Kidney (tissue), 14 donors: ENCODE data around the gene SIRT4. TPM values are rescaled to one million over a fixed set of nuclear protein-coding genes. Genes with fewer than 3 reads are reported as not detected.

Experiments
- DNase-seq, 5 donors: peaks; one replicate each; pipeline ENCODE4 v3.0.0-alpha.2; 2013 to 2020
- FAIRE-seq: peaks from 2 replicates; lab custom pipeline; 2012; peaks lifted over from hg19 to GRCh38; lab: Jason Lieb, UNC
- H3K27ac ChIP-seq, 2 donors: one replicate each; pipeline ENCODE4 v1.7.0; 2013; ENCODE audit warnings: low read depth in 2 of 2, low read length in 2 of 2, inconsistent platforms in 1 of 2
- H3K27me3 ChIP-seq: one replicate; pipeline ENCODE4 v1.7.1; 2013; ENCODE audit warnings: low read length, inconsistent platforms; ENCODE audit not compliant: control insufficient read depth, insufficient read depth
- H3K36me3 ChIP-seq, 3 donors: one replicate each; pipeline versions ENCODE4 v1.7.0 to v1.7.1; 2013; ENCODE audit warnings: low read length in 3 of 3, control low read depth in 1 of 3, inconsistent platforms in 1 of 3; ENCODE audit not compliant: insufficient read depth in 3 of 3, control insufficient read depth in 2 of 3
- H3K4me1 ChIP-seq, 3 donors: one replicate each; pipeline versions ENCODE4 v1.7.0 to v1.7.1; 2013; ENCODE audit warnings: low read length in 3 of 3, inconsistent platforms in 1 of 3, low read depth in 1 of 3; ENCODE audit not compliant: control insufficient read depth in 2 of 3, insufficient read depth in 2 of 3
- H3K4me3 ChIP-seq, 3 donors: one replicate each; pipeline versions ENCODE4 v1.7.0 to v1.8.1; 2013; ENCODE audit warnings: low read length in 3 of 3, control low read depth in 1 of 3, inconsistent platforms in 1 of 3
- H3K9ac ChIP-seq, 3 donors: one replicate each; pipeline versions ENCODE4 v1.7.0 to v1.7.1; 2013; ENCODE audit warnings: low read length in 3 of 3, control low read depth in 1 of 3, inconsistent platforms in 1 of 3
- H3K9me3 ChIP-seq, 3 donors: one replicate each; pipeline versions ENCODE4 v1.7.0 to v1.7.1; 2013; ENCODE audit warnings: low read length in 3 of 3, control low read depth in 1 of 3, inconsistent platforms in 1 of 3; ENCODE audit not compliant: control insufficient read depth in 2 of 3, insufficient read depth in 1 of 3
- CTCF ChIP-seq: IDR thresholded peaks from 3 replicates; pipeline ENCODE4 v1.5.1; 2012; ENCODE audit warnings: mild to moderate bottlenecking, moderate library complexity, borderline replicate concordance; ENCODE audit not compliant: insufficient read depth; ENCODE audit errors: extremely low read depth
- intact Hi-C: fragments of 100-400 bp; cut with DNase I; formaldehyde crosslinking; loops from one replicate; pipeline ENCODE4 v1.11.1; 2022
- polyA plus RNA-seq: library from polyadenylated mRNA; stranded (reverse); fragments of 350-450 nt; fragmentation: Illumina TruSeq; extraction: RNeasy Lipid Tissue Mini Kit (QIAGEN cat#74804); gene quantifications from one replicate; pipeline ENCODE4 v1.2.3, GENCODE V29; 2014; ENCODE audit warnings: low read depth, low replicate concordance; ENCODE audit not compliant: insufficient read depth
- total RNA-seq: library from RNA; stranded (reverse); fragmentation: NEBNext Ultra II Directional; extraction: Animal tissue kit (Norgen Biotek cat#: 25700); gene quantifications from one replicate; pipeline ENCODE4 v1.2.1, GENCODE V29; 2021
- donor health status: control.
- donor health status: control.
- donor health status: control.
- donor health status: control.
- donor health status: control.
- donor health status: DM: yes; HTN: yes; CAD: no.
- donor health status: Normal renal cell carcinoma (clear cell type).

SIRT4 gene
- total and polyA plus RNA-seq, 2 donors from 2014 or later, result 1.5 to 8.1 TPM

DNA sequence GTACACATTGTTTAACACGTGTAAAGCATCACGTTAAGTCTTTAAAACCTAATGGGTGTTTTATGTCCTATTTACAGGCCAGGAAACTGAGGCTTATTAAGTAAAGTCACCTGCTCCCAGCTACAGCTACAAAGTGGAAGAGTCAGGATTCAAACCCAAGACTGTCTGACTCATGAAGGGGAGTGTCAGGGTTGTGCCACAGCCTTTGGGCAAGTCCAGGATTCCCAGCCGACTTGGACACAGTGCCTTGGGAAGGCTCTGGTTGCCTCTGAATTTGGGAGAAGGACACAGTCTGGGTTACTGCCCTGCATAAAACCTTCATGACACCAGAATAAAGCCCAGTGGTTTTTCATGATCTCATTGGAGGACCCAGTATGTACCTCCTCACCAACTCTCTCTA is 17.7 kb upstream of the SIRT4 start:
- Histone ChIP-seq H3K36me3 (no peaks in the 10 kb centered on the region), H3K27ac (no peak overlapping the region), H3K27me3 (no peaks in the 10 kb centered on the region), H3K9me3 (no peaks in the 10 kb centered on the region), H3K4me1 (no peaks in the 10 kb centered on the region), H3K4me3 (no peak overlapping the region), H3K9ac (no peak overlapping the region)
- no peak for FAIRE-seq
- no peak for TF ChIP-seq CTCF
- intact Hi-C loops, result no loop called here
- no peak for DNase-seq

- Histone ChIP-seq H3K9me3 (no peaks in the 10 kb centered on the region), H3K36me3 (no peaks in the 10 kb centered on the region), H3K4me1 (peaks cover 0 to 7% (median 0%) of the 10 kb centered on the region in 3 donors), H3K4me3 (no peak overlapping the region), H3K27ac (no peak overlapping the region), H3K9ac (no peak overlapping the region), H3K27me3 (no peaks in the 10 kb centered on the region)
- DNase-seq, result no peak
- TF ChIP-seq CTCF, result no peak
- no peak for FAIRE-seq
- intact Hi-C loops, result no loop called here
These were observed 15.2 kb upstream of the SIRT4 start for GRCh38 chr12:120286768-120287490.

GRCh38 chr12:120287491-120287890 is 14.6 kb upstream of the SIRT4 start:
- no peaks in the 10 kb centered on the region for H3K9me3 ChIP-seq
- H3K27ac ChIP-seq, result no peak overlapping the region
- no peak for DNase-seq
- no peaks in the 10 kb centered on the region for H3K36me3 ChIP-seq
- no peak for TF ChIP-seq CTCF
- no peak overlapping the region for H3K4me3 ChIP-seq
- peaks cover 0 to 7% (median 0%) of the 10 kb centered on the region in 3 donors for H3K4me1 ChIP-seq
- H3K27me3 ChIP-seq, result no peaks in the 10 kb centered on the region
- intact Hi-C loops, result no loop called here
- H3K9ac ChIP-seq, result no peak overlapping the region
- no peak for FAIRE-seq
